Chondrocyte (in vitro differentiated cells): ENCODE data around the gene MRNIP. TPM values are rescaled to one million over a fixed set of nuclear protein-coding genes. Genes with fewer than 3 reads are reported as not detected.
A peak's percentile ranks its signal among the peaks of the same experiment; 100 is the strongest.

Experiments used
- DNase-seq: peaks from one replicate; pipeline ENCODE4 v3.0.0; 2021; ENCODE audit warnings: mixed read lengths, low spot score
- H3K27ac Mint-ChIP-seq: one replicate; pipeline ENCODE4 v1.8.0; 2021; ENCODE audit warnings: mild to moderate bottlenecking, moderate library complexity, mixed read lengths; ENCODE audit not compliant: unreplicated experiment
- H3K27me3 Mint-ChIP-seq: 2 replicates; pipeline ENCODE4 v1.8.0; 2021; ENCODE audit warnings: low read depth, mixed read lengths
- H3K36me3 Mint-ChIP-seq: 2 replicates; pipeline ENCODE4 v1.8.0; 2021; ENCODE audit warnings: low read depth, mixed read lengths
- H3K4me1 Mint-ChIP-seq: 2 replicates; pipeline ENCODE4 v1.8.0; 2021; ENCODE audit warnings: low read depth, mild to moderate bottlenecking, mixed read lengths
- H3K4me3 Mint-ChIP-seq: one replicate; pipeline ENCODE4 v1.8.0; 2021; ENCODE audit warnings: mild to moderate bottlenecking, moderate library complexity, mixed read lengths; ENCODE audit not compliant: unreplicated experiment
- H3K9me3 Mint-ChIP-seq: 2 replicates; pipeline ENCODE4 v1.8.0; 2021; ENCODE audit warnings: low read depth, mixed read lengths
- CTCF ChIP-seq: fragments of 200-600 bp; sonication (generic); IDR thresholded peaks from 2 replicates; pipeline ENCODE4 v1.5.0; 2021; ENCODE audit warnings: antibody characterized with exemption, mild to moderate bottlenecking, moderate library complexity
- total RNA-seq: library from RNA; stranded (reverse); gene quantifications from 3 replicates; pipeline ENCODE4 v1.2.1, GENCODE V29; 2021

Gene MRNIP
- total RNA-seq, 1 donor from 2014 or later: 13.4 TPM

GRCh38 chr5:179828756-179829421 lies 29.7 kb downstream of the MRNIP start:
- TF ChIP-seq CTCF: no peak
- Mint-ChIP-seq H3K4me3 (no peak overlapping the region), H3K36me3 (peaks cover 60% of the 10 kb centered on the region), H3K27me3 (no peaks in the 10 kb centered on the region), H3K9me3 (no peaks in the 10 kb centered on the region), H3K4me1 (peaks cover 26% of the 10 kb centered on the region), H3K27ac (peak overlapping the region; percentile 69)
- no peak for DNase-seq

- Mint-ChIP-seq H3K4me3 (no peak overlapping the region), H3K27me3 (no peaks in the 10 kb centered on the region), H3K4me1 (peaks cover 36% of the 10 kb centered on the region), H3K27ac (peak overlapping the region; percentile 22), H3K9me3 (no peaks in the 10 kb centered on the region), H3K36me3 (peaks cover 56% of the 10 kb centered on the region)
- TF ChIP-seq CTCF: no peak
- DNase-seq: no peak
These were observed 30.9 kb downstream of the MRNIP start for GRCh38 chr5:179827680-179828079.

- TF ChIP-seq CTCF: no peak
- H3K27me3 Mint-ChIP-seq: no peaks in the 10 kb centered on the region
- no peak for DNase-seq
- peaks cover 46% of the 10 kb centered on the region for H3K4me1 Mint-ChIP-seq
- peak overlapping the region; percentile 27 for H3K27ac Mint-ChIP-seq
- no peaks in the 10 kb centered on the region for H3K9me3 Mint-ChIP-seq
- H3K4me3 Mint-ChIP-seq: no peak overlapping the region
- peaks cover 47% of the 10 kb centered on the region for H3K36me3 Mint-ChIP-seq
These were observed 32.9 kb downstream of the MRNIP start for GRCh38 chr5:179825655-179826182.

GRCh38 chr5:179824745-179825112 lies 33.9 kb downstream of the MRNIP start:
- H3K27me3 Mint-ChIP-seq: no peaks in the 10 kb centered on the region
- no peak for TF ChIP-seq CTCF
- no peaks in the 10 kb centered on the region for H3K9me3 Mint-ChIP-seq
- H3K4me1 Mint-ChIP-seq: peaks cover 54% of the 10 kb centered on the region
- H3K36me3 Mint-ChIP-seq: peaks cover 39% of the 10 kb centered on the region
- H3K27ac Mint-ChIP-seq: peak overlapping the region; percentile 33
- peak; percentile 27 for DNase-seq
- H3K4me3 Mint-ChIP-seq: no peak overlapping the region

- peak; percentile 28 for DNase-seq
- TF ChIP-seq CTCF: no peak
- H3K27ac Mint-ChIP-seq: peak overlapping the region; percentile 33
- H3K4me1 Mint-ChIP-seq: peaks cover 59% of the 10 kb centered on the region
- no peaks in the 10 kb centered on the region for H3K27me3 Mint-ChIP-seq
- peaks cover 34% of the 10 kb centered on the region for H3K36me3 Mint-ChIP-seq
- no peak overlapping the region for H3K4me3 Mint-ChIP-seq
- H3K9me3 Mint-ChIP-seq: no peaks in the 10 kb centered on the region
These were observed 34.5 kb downstream of the MRNIP start for GRCh38 chr5:179823937-179824744.
